ENCODE results near the gene ZNF726.
"Not testable (repeated sequence)": the region's sequence is repeated elsewhere in the genome, so short reads cannot be mapped to it uniquely, and the experiment has no call there.

Gene ZNF726

DNA sequence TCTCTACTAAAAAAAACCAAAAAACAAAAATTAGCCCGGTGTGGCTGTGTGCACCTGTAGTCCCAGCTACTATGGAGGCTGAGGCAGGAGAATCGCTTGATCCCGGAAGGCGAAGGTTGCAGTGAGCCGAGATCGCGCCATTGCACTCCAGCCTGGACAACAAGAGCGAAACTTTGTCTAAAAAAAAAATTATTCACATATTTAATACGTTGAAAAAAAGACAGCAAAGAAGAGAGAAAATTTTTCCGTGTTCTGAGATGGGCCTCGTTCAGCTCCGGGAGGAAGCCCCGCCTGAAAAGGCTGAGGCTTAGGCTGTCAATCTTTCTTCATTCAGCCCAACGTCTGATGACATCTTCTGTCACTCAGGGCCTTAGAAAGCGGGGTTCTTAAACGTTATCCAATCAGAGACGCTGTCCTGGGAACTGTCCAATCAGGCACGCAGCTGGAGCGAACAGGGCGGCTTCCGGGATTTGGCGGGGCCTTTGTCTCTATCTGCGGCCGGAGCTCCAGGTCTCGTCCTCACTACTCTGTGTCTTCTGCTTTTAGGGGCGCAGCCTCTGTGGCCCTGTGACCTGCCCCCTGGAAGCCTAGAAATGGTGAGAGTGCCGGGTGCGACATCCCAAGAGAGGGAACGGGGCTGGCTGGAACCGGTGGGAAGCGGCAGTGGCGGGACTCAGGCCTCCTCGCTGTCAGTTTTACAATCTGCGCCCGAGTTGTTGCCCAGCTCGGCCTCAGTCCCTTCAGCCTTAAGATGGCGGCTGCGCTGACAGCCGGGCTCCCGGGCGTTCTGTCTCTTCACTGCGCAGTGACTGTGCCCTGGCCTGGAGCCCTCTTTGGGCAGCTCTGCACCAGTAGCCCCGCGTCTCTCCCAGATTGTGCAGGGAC lies at the start of gene ZNF726:
TSS of gene ZNF726 (plus strand) at position 485 of the 885 bp plus-strand sequence. CDS start at position 594, 109 bp downstream.
- Histone ChIP-seq H3K4me3 (peak within 1 kb of the TSS; percentile 77), H3K9me3 (ENCODE audit: low read depth, low read length) (0 out of 2 replicates have a peak, but pooled peaks cover 4% of the 10 kb centered on the region), H3K27ac (no peak within 1 kb of the TSS), H3K9ac (ENCODE audit: insufficient read length) (peak within 1 kb of the TSS; percentile 72), H3K36me3 (ENCODE audit: insufficient read depth, low read length) (peaks cover 4% of the 10 kb centered on the region; the same call in 1 of the 2 replicates)
- TF ChIP-seq EZH2 (IDR thresholded peaks at IDR 0.05) = no peak
- TF ChIP-seq FOXP2 (optimal IDR thresholded peaks at IDR 0.05; ENCODE audit: control extremely low read depth, extremely low read length, insufficient read depth) = no peak
- no peak for TF ChIP-seq POLR2AphosphoS5 (IDR thresholded peaks at IDR 0.05; ENCODE audit: borderline replicate concordance, low read depth, low read length)
- DNase-seq (ENCODE audit: low read depth, low spot score) = peak; percentile 10

GRCh38 chr19:23867895-23868294 lies 46.8 kb upstream of the ZNF726 start:
- no peaks in the 10 kb centered on the region for H3K9me3 ChIP-seq (ENCODE audit: low read depth, low read length)
- TF ChIP-seq POLR2AphosphoS5 (IDR thresholded peaks at IDR 0.05; ENCODE audit: borderline replicate concordance, low read depth, low read length) (no peak), FOXP2 (optimal IDR thresholded peaks at IDR 0.05; ENCODE audit: control extremely low read depth, extremely low read length, insufficient read depth) (no peak)
- no peak for DNase-seq (ENCODE audit: low read depth, low spot score)
- H3K36me3 ChIP-seq (ENCODE audit: insufficient read depth, low read length) = no peaks in the 10 kb centered on the region
- H3K9ac ChIP-seq (ENCODE audit: insufficient read length) = no peak overlapping the region
- no peak overlapping the region for H3K4me3 ChIP-seq
- no peak overlapping the region for H3K27ac ChIP-seq

DNA sequence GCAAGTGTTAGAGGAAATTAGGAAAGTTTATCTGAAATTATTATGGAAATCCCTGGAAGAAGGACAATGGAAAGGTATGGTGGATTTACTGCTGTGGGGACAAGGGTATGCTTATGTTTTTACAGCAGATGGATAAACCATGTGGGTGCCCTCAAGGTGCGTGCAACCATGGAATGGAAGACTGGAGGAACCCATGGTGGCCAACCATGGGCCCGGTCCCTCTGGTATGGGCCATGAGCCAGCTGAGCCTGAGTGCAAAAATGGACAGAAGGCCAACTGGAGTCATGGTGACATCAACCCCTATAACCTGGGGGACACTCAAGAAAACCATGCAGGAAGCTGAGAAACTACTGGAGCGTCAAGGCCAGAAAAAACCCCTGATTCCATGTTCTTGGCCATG lies 46.1 kb upstream of the ZNF726 start:
- no peak for DNase-seq (ENCODE audit: low read depth, low spot score)
- H3K4me3 ChIP-seq = no peak overlapping the region
- H3K27ac ChIP-seq = no peak overlapping the region
- no peaks in the 10 kb centered on the region for H3K9me3 ChIP-seq (ENCODE audit: low read depth, low read length)
- no peaks in the 10 kb centered on the region for H3K36me3 ChIP-seq (ENCODE audit: insufficient read depth, low read length)
- no peak for TF ChIP-seq FOXP2 (optimal IDR thresholded peaks at IDR 0.05; ENCODE audit: control extremely low read depth, extremely low read length, insufficient read depth)
- TF ChIP-seq POLR2AphosphoS5 (IDR thresholded peaks at IDR 0.05; ENCODE audit: borderline replicate concordance, low read depth, low read length) = no peak
- TF ChIP-seq EZH2 (IDR thresholded peaks at IDR 0.05) = no peak
- no peak overlapping the region for H3K9ac ChIP-seq (ENCODE audit: insufficient read length)

- Histone ChIP-seq H3K4me3 (no peak overlapping the region), H3K9me3 (ENCODE audit: low read depth, low read length) (no peaks in the 10 kb centered on the region), H3K27ac (no peak overlapping the region)
Measured at GRCh38 chr19:23872282-23872919, 42.3 kb upstream of the ZNF726 start.

GRCh38 chr19:23876261-23876660 lies 38.4 kb upstream of the ZNF726 start:
- no peak overlapping the region for H3K9ac ChIP-seq (ENCODE audit: insufficient read length)
- no peak overlapping the region for H3K4me3 ChIP-seq
- H3K27ac ChIP-seq = no peak overlapping the region
- TF ChIP-seq FOXP2 (optimal IDR thresholded peaks at IDR 0.05; ENCODE audit: control extremely low read depth, extremely low read length, insufficient read depth) = no peak
- no peak for TF ChIP-seq EZH2 (IDR thresholded peaks at IDR 0.05)
- no peak for TF ChIP-seq POLR2AphosphoS5 (IDR thresholded peaks at IDR 0.05; ENCODE audit: borderline replicate concordance, low read depth, low read length)
- DNase-seq (ENCODE audit: low read depth, low spot score) = no peak
- H3K36me3 ChIP-seq (ENCODE audit: insufficient read depth, low read length) = no peaks in the 10 kb centered on the region
- no peaks in the 10 kb centered on the region for H3K9me3 ChIP-seq (ENCODE audit: low read depth, low read length)

More at GRCh38 chr19:23872282-23872919, 42.3 kb upstream of the ZNF726 start:
- no peak overlapping the region for H3K9ac ChIP-seq (ENCODE audit: insufficient read length)
- no peaks in the 10 kb centered on the region for H3K36me3 ChIP-seq (ENCODE audit: insufficient read depth, low read length)
- TF ChIP-seq EZH2 (IDR thresholded peaks at IDR 0.05) = no peak
- no peak for TF ChIP-seq FOXP2 (optimal IDR thresholded peaks at IDR 0.05; ENCODE audit: control extremely low read depth, extremely low read length, insufficient read depth)
- TF ChIP-seq POLR2AphosphoS5 (IDR thresholded peaks at IDR 0.05; ENCODE audit: borderline replicate concordance, low read depth, low read length) = no peak
- no peak for DNase-seq (ENCODE audit: low read depth, low spot score)

- H3K27ac ChIP-seq; H3K9ac ChIP-seq (ENCODE audit: insufficient read length); DNase-seq (ENCODE audit: low read depth, low spot score); H3K4me3 ChIP-seq; H3K36me3 ChIP-seq (ENCODE audit: insufficient read depth, low read length); H3K9me3 ChIP-seq (ENCODE audit: low read depth, low read length): not testable (repeated sequence)
Measured at GRCh38 chr19:23876756-23877155, 37.9 kb upstream of the ZNF726 start.

DNA sequence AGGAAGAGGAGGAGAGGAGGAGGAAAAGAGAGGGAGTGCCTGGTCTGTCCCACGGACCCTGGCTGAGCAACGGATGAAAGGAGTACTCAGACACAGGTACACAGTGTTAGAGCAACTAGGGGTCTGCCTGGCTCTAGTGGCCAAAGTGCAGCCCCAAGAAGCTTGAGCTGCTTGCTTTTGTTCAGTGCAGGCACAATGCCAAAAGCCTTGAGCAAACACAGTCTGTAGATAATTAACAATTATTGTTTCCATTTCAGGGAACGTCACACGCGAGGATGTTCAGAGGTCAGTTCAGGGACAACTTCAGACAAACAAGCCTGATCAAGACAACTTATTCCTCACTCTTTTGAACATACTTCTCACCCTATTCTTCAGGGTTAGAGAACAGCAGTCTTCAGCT lies 32.2 kb upstream of the ZNF726 start:
- TF ChIP-seq EZH2 (IDR thresholded peaks at IDR 0.05) (no peak), POLR2AphosphoS5 (IDR thresholded peaks at IDR 0.05; ENCODE audit: borderline replicate concordance, low read depth, low read length) (no peak), FOXP2 (optimal IDR thresholded peaks at IDR 0.05; ENCODE audit: control extremely low read depth, extremely low read length, insufficient read depth) (no peak)

GRCh38 chr19:23884363-23884762 lies 30.3 kb upstream of the ZNF726 start:
- TF ChIP-seq FOXP2 (optimal IDR thresholded peaks at IDR 0.05; ENCODE audit: control extremely low read depth, extremely low read length, insufficient read depth) = no peak
- no peaks in the 10 kb centered on the region for H3K9me3 ChIP-seq (ENCODE audit: low read depth, low read length)
- DNase-seq (ENCODE audit: low read depth, low spot score) = no peak
- no peaks in the 10 kb centered on the region for H3K36me3 ChIP-seq (ENCODE audit: insufficient read depth, low read length)
- no peak overlapping the region for H3K27ac ChIP-seq
- no peak overlapping the region for H3K9ac ChIP-seq (ENCODE audit: insufficient read length)
- no peak overlapping the region for H3K4me3 ChIP-seq

More for the DNA sequence above, 32.2 kb upstream of the ZNF726 start:
- Histone ChIP-seq H3K36me3 (ENCODE audit: insufficient read depth, low read length) (no peaks in the 10 kb centered on the region), H3K27ac (no peak overlapping the region), H3K9ac (ENCODE audit: insufficient read length) (no peak overlapping the region), H3K9me3 (ENCODE audit: low read depth, low read length) (no peaks in the 10 kb centered on the region), H3K4me3 (no peak overlapping the region)
- DNase-seq (ENCODE audit: low read depth, low spot score) = no peak

Measured in SK-N-MC (cell line).